T-helper 2 cell (primary cell): ENCODE measurements around the gene SPAAR.
A peak's percentile ranks its signal among the peaks of the same experiment; 100 is the strongest.

Experiments
- DNase-seq, 5 experiments: peaks; one replicate each; pipeline versions ENCODE4 v3.0.0 to v3.0.0-alpha.2; 2012 to 2022

SPAAR gene

GRCh38 chr9:35951736-35952135 is 42.4 kb downstream of the SPAAR start:
- no peak for DNase-seq

GRCh38 chr9:35952526-35953191 is 43.4 kb downstream of the SPAAR start:
- no peak for DNase-seq

GRCh38 chr9:35954942-35955546 is 45.8 kb downstream of the SPAAR start:
- peak in 4 of 5 experiments; percentile 8 to 79 (median 20) for DNase-seq

- DNase-seq = no peak
These were observed 47.4 kb downstream of the SPAAR start for GRCh38 chr9:35956651-35957050.

GRCh38 chr9:35958104-35958837 is 49.0 kb downstream of the SPAAR start, which contains the start of gene OR2S2:
Gene OR2S2 (minus strand): TSS chr9:35958154. CDS start chr9:35958098, 56 bp downstream.
- DNase-seq = no peak

- DNase-seq = no peak
These were observed 50.9 kb downstream of the SPAAR start for GRCh38 chr9:35960039-35960655.
